Liver (tissue), 9 donors: ENCODE results near the gene IQCK. TPM values are rescaled to one million over a fixed set of nuclear protein-coding genes. Genes with fewer than 3 reads are reported as not detected.

Source experiments
- DNase-seq: peaks from one replicate; pipeline ENCODE4 v3.0.0-alpha.2; 2017; ENCODE audit warnings: low spot score
- H3K27ac ChIP-seq, 2 donors: one replicate each; pipeline ENCODE4 v1.7.0; 2013; ENCODE audit warnings: inconsistent platforms in 2 of 2, low read length in 2 of 2, control low read depth in 1 of 2, low read depth in 1 of 2, mild to moderate bottlenecking in 1 of 2
- H3K27me3 ChIP-seq, 4 donors: one replicate each; pipeline versions ENCODE4 v1.6.1 to v1.7.0; 2013; ENCODE audit warnings: low read length in 3 of 4, inconsistent platforms in 1 of 4, mild to moderate bottlenecking in 1 of 4, moderate library complexity in 1 of 4; ENCODE audit not compliant: control insufficient read depth in 4 of 4, insufficient read depth in 4 of 4
- H3K36me3 ChIP-seq, 4 donors: one replicate each; pipeline versions ENCODE4 v1.6.1 to v1.7.0; 2013; ENCODE audit warnings: low read length in 3 of 4, mild to moderate bottlenecking in 3 of 4, low read depth in 1 of 4, moderate library complexity in 1 of 4; ENCODE audit not compliant: control insufficient read depth in 4 of 4, insufficient read depth in 3 of 4
- H3K4me1 ChIP-seq, 4 donors: one replicate each; pipeline versions ENCODE4 v1.6.1 to v1.7.0; 2013; ENCODE audit warnings: low read length in 3 of 4, mild to moderate bottlenecking in 3 of 4, moderate library complexity in 1 of 4; ENCODE audit not compliant: control insufficient read depth in 4 of 4, insufficient read depth in 4 of 4
- H3K4me3 ChIP-seq, 3 donors: one replicate each; pipeline versions ENCODE4 v1.6.1 to v1.7.0; 2013; ENCODE audit warnings: low read length in 3 of 3, control low read depth in 1 of 3, low read depth in 1 of 3, mild to moderate bottlenecking in 1 of 3
- H3K9ac ChIP-seq, 2 donors: one replicate each; pipeline ENCODE4 v1.7.0; 2013; ENCODE audit warnings: low read length in 2 of 2, mild to moderate bottlenecking in 2 of 2, moderate library complexity in 2 of 2, control low read depth in 1 of 2, low read depth in 1 of 2
- H3K9me3 ChIP-seq, 4 donors: one replicate each; pipeline versions ENCODE4 v1.6.1 to v1.7.0; 2013; ENCODE audit warnings: low read length in 3 of 4; ENCODE audit not compliant: control insufficient read depth in 4 of 4
- FOXA1 ChIP-seq: IDR thresholded peaks from 2 replicates; pipeline ENCODE4 v1.6.1; 2016; ENCODE audit warnings: antibody characterized with exemption
- FOXA2 ChIP-seq: IDR thresholded peaks from 2 replicates; pipeline ENCODE4 v1.6.1; 2016; ENCODE audit warnings: antibody characterized with exemption
- GABPA ChIP-seq, 2 donors: IDR thresholded peaks in 1 of 2; conservative IDR thresholded peaks in 1 of 2; 2 replicates each; pipeline ENCODE4 v1.6.1; 2016; ENCODE audit warnings: antibody characterized with exemption in 2 of 2, mild to moderate bottlenecking in 1 of 2, moderate library complexity in 1 of 2
- HNF4A ChIP-seq, 2 donors: conservative IDR thresholded peaks; 2 replicates each; pipeline ENCODE4 v1.6.1; 2016; ENCODE audit warnings: antibody characterized with exemption in 2 of 2, mild to moderate bottlenecking in 2 of 2
- HNF4G ChIP-seq: IDR thresholded peaks from 2 replicates; pipeline ENCODE4 v1.6.1; 2016; ENCODE audit warnings: antibody characterized with exemption
- JUND ChIP-seq, 2 donors: IDR thresholded peaks; 2 replicates each; pipeline ENCODE4 v1.6.1; 2016; ENCODE audit warnings: antibody characterized with exemption in 2 of 2
- MAX ChIP-seq: IDR thresholded peaks from 2 replicates; pipeline ENCODE4 v1.6.1; 2016; ENCODE audit warnings: antibody characterized with exemption
- NR2F2 ChIP-seq: IDR thresholded peaks from 2 replicates; pipeline ENCODE4 v1.6.1; 2016; ENCODE audit warnings: antibody characterized with exemption
- RAD21 ChIP-seq, 2 donors: IDR thresholded peaks; 2 replicates each; pipeline ENCODE4 v1.6.1; 2016; ENCODE audit warnings: antibody characterized with exemption in 2 of 2, mild to moderate bottlenecking in 2 of 2
- REST ChIP-seq: IDR thresholded peaks from 2 replicates; pipeline ENCODE4 v1.6.1; 2016; ENCODE audit warnings: antibody characterized with exemption, mild to moderate bottlenecking
- RXRA ChIP-seq, 2 donors: IDR thresholded peaks; 2 replicates each; pipeline ENCODE4 v1.6.1; 2017 to 2018; ENCODE audit warnings: antibody characterized with exemption in 2 of 2, mild to moderate bottlenecking in 1 of 2
- SP1 ChIP-seq: IDR thresholded peaks from 2 replicates; pipeline ENCODE4 v1.6.1; 2018; ENCODE audit warnings: antibody characterized with exemption, mild to moderate bottlenecking
- YY1 ChIP-seq: IDR thresholded peaks from 2 replicates; pipeline ENCODE4 v1.6.1; 2016; ENCODE audit warnings: antibody characterized with exemption, mild to moderate bottlenecking
- ZBTB33 ChIP-seq: IDR thresholded peaks from 2 replicates; pipeline ENCODE4 v1.6.1; 2016; ENCODE audit warnings: antibody characterized with exemption
- WGBS: extraction: QIAGEN DNeasy Blood & Tissue Kit; methylation state at CpG from one replicate; pipeline ENCODE4 v1.1.7; 2013; 5-methylcytosine and 5-hydroxymethylcytosine counted together
- polyA plus RNA-seq, 2 donors: library from polyadenylated mRNA; stranded (reverse) in 1 of 2; unstranded in 1 of 2; fragments of 200-250 nt in 1 of 2; fragments of >200 nt in 1 of 2; fragmentation: Nextera tagmentation in 1 of 2; extraction: Ambion mirVana in 1 of 2; gene quantifications; one replicate each; pipeline versions ENCODE4 v1.2.1 to v1.2.3, GENCODE V29; 2013 to 2015
- total RNA-seq, 2 donors: library from RNA; depleted of rRNA; stranded (reverse); fragments of >200 nt; gene quantifications; one replicate each; pipeline ENCODE4 v1.2.3, GENCODE V29; 2014
- donor health status: healthy.
- donor health status: healthy.
- donor health status: healthy.
- donor health status: healthy.
- donor health status: healthy.

Gene IQCK
- total and polyA plus RNA-seq, 4 donors = 2.1 to 4.4 (median 2.9) TPM

- no peaks in the 10 kb centered on the region for H3K36me3 ChIP-seq
- no peaks in the 10 kb centered on the region for H3K9me3 ChIP-seq
- 96% methylated on average over 6 of the region's 6 CpGs for WGBS
- H3K27me3 ChIP-seq = no peaks in the 10 kb centered on the region
- no peak overlapping the region for H3K9ac ChIP-seq
- no peak for DNase-seq
- H3K4me3 ChIP-seq = no peak overlapping the region
- H3K27ac ChIP-seq = no peak overlapping the region
- no peak for TF ChIP-seq YY1
- TF ChIP-seq ZBTB33 = no peak
- no peak for TF ChIP-seq HNF4A (conservative IDR thresholded peaks at IDR 0.05)
- no peak for TF ChIP-seq FOXA1
- TF ChIP-seq REST = no peak
- TF ChIP-seq RXRA (IDR thresholded peaks at IDR 0.05) = no peak
- no peak for TF ChIP-seq HNF4G
- TF ChIP-seq GABPA (IDR thresholded peaks at IDR 0.05 in 1 of 2, conservative IDR thresholded peaks at IDR 0.05 in 1 of 2) = no peak
- TF ChIP-seq FOXA2 = no peak
- H3K4me1 ChIP-seq = no peaks in the 10 kb centered on the region
These were observed 63.2 kb downstream of the IQCK start for GRCh38 chr16:19781226-19781625.

GRCh38 chr16:19783363-19784182 lies 65.5 kb downstream of the IQCK start:
- Histone ChIP-seq H3K4me3 (no peak overlapping the region), H3K36me3 (no peaks in the 10 kb centered on the region), H3K9me3 (no peaks in the 10 kb centered on the region), H3K9ac (no peak overlapping the region), H3K4me1 (no peaks in the 10 kb centered on the region), H3K27ac (no peak overlapping the region), H3K27me3 (no peaks in the 10 kb centered on the region)
- TF ChIP-seq SP1 = no peak
- 84% methylated on average over 17 of the region's 17 CpGs for WGBS
- no peak for DNase-seq

GRCh38 chr16:19784183-19784736 lies 66.2 kb downstream of the IQCK start:
- no peaks in the 10 kb centered on the region for H3K4me1 ChIP-seq
- no peaks in the 10 kb centered on the region for H3K27me3 ChIP-seq
- H3K4me3 ChIP-seq = no peak overlapping the region
- H3K36me3 ChIP-seq = no peaks in the 10 kb centered on the region
- no peak for DNase-seq
- H3K9me3 ChIP-seq = no peaks in the 10 kb centered on the region
- H3K27ac ChIP-seq = peak overlapping the region in 1 of 2 donors; percentile 28
- TF ChIP-seq FOXA2 (no peak), RAD21 (IDR thresholded peaks at IDR 0.05) (no peak), JUND (IDR thresholded peaks at IDR 0.05) (no peak), MAX (no peak), RXRA (IDR thresholded peaks at IDR 0.05) (peak in 1 of 2 donors; percentile 16), FOXA1 (no peak), ZBTB33 (no peak), NR2F2 (peak; percentile 59), HNF4G (no peak), REST (no peak), SP1 (no peak)
- H3K9ac ChIP-seq = no peak overlapping the region
- 85% methylated on average over 3 of the region's 3 CpGs for WGBS
